HPDE6-E6E7 (cell line): ENCODE measurements around the gene HOXB6.

Experiments
- DNase-seq: peaks from one replicate; pipeline ENCODE4 v3.0.0; 2011; ENCODE audit warnings: missing footprints; ENCODE audit errors: extremely low spot score

The HOXB6 gene

DNA sequence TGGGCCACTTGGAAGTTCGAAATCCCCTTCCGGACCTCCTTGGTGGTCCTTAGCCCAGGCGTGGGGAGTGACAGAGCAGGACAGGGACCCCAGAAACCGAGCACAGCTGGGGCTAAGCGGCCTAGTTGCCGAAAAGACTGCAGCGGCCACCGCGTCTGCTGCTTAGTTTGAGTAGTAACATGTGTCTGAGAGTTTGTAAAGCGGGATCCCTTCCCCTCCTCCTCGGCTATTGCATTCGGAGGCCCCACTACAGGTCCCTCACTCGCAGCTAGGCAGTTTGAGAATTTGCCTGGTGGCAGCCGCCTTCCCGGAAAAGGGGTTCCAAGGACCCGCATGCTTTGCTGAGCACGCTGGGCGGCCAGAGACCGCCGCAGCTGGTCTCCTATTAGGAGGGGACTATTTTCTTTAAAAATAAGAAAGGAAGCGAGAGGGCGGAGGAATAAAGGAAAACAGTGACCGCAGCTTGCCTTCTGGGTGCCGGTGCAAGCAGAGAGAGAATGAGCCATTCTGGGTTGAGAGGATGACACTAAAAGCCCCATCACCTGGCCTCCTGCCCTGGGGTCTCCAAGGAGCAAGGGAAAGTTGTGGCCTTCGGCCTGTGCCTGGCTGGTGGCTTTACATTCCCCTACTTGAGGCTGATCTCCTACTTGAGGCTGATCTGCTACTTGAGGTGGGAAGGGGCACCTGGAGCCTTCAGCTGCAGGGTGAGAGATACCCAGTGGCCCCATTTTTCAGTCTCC, 10.1 kb downstream of the HOXB6 start:
- DNase-seq = no peak

DNA sequence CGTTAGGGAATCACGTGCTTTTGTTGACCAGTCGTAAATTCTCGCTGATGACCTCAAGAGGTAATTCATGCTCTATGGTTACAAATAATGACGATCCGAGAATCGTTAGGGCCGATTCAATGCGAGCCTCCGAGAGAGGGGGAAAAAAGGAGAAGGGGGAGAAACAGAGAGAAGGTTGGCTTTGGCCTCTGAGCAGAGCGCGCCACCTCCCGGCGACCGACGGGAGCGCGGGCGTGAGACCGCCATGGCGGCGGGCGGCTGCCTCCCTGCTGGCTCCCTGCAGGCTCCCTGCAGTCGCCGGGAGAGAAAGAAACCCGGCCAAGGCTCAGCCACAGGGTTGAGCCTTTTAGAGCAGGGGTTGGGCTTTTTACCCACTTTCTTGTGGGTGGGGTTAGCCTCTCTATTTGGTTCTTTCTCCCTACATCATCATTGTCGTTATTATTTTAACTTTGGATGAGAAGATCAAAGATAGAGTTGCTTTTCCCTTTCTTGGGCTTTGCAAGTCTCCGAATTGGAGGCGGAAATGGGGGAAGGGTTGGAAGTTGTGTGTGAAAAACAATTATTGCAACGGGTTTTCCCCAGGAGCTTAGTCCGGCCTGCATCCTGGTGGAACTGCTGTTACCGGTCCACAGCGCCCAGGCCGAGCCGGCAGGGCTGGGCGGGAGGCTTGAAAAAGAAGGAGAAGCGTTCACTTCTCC, 10.8 kb downstream of the HOXB6 start:
- DNase-seq = peak; percentile 80

DNA sequence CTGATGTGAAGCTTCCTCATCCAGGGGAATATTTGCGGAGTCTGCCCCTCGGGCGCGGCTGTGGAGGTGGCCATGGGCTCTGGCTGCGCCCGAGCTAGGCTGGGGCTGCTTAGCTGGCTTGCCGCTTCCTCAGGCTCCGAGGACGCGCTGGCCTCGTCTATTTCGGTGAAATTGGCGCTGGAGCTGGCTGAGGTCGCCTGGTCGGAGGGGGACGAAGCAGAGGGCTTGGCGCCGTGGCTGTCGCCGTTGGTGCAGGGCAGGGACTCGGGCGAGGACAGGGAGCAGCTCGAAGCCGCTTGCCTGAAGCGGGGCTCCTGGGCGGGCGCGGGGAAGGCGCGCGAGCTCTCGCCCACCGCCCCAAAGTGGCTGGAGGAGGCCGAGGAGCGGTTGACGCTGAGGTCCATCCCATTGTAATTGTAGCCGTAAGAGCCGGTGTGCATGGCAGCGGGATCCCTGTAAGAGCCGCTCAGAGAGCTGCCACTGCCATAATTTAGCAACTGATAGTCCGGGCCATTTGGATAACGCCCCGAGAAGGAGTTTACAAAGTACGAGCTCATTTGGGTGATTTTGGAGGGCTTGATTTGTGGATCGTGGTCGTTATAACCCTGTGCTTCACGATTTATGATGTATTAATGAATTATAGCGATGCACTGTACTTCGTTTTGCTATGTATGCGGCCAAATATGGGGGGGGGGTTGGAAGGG, 11.5 kb downstream of the HOXB6 start, which contains the start of gene HOXB5:
Gene HOXB5 (minus strand): TSS at position 654 of the 704 bp plus-strand sequence. CDS start 97 bp downstream, at position 557.
- no peak for DNase-seq

DNA sequence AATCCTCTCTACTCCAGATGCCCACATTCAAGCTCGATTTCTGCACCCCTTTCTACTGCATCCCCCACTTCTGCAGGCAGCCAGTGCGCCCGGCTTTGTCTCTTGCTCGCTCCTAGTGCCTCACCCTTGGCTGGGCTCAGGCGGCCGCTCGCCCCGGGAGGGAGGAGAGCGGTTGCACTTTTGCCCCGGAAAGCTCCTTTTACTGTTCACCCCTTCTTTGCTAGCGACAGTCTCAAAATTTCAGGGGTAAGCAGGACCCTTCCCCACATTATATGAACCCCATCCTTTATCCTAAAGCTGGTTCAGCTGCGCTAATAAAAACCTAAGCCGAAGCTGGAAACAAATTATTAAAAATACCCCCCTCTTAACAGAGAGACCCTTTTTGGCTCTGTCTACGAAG, 12.2 kb downstream of the HOXB6 start:
- DNase-seq = no peak

DNA sequence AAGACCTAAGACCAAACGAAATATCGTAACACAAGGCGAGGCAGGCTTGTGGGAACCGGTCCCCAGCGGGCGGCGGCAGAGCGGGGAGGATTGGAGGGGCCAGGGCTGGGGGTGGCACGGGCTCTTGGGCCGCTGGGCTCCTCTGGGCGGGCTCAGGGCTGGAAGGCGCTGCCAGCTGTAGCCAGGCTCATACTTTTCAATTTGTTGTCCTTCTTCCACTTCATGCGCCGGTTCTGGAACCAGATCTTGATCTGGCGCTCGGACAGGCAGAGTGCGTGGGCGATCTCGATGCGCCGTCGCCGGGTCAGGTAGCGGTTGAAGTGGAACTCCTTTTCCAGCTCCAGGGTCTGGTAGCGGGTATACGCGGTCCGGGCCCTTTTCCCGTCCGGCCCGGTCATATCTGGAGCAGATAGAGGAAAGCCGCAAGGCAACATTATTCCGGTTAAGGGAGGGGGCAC, 12.7 kb downstream of the HOXB6 start:
- no peak for DNase-seq

DNA sequence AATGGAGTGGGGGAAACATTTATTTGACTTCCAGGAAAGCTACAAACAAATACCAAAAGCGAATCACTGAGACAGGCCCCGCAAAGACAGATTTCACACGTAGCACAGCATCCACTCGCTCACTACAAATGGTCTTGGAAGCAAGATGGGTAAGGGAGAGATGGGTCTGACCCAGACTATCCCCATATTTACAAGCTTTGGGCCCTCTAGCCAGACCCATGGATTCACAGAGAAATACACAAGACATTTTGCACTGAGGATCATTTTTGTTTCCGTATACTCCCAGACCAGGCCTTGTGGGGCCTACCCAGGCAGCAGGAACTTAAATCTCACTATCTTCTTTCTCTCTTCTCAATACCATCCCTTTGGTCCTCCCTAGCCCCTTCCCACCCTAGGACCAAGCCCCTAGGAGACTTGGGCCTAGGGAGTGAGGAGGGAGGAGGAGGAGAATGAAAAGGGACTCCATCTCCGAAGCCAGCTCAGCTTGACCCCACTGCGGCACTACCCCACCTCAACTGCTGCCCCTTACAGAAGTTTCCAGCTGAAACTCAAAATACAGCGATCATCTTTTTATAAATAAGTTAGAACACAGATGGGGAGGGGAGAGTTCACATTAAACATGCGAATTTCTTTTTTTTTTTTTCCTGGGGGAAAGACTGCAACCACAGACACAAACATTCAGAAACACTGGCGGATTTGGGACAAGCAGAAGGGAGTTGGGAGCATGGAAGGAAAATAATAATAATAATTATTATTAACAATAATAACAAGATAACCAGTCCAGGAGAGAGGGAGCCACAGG, 13.3 kb downstream of the HOXB6 start:
- DNase-seq = no peak

DNA sequence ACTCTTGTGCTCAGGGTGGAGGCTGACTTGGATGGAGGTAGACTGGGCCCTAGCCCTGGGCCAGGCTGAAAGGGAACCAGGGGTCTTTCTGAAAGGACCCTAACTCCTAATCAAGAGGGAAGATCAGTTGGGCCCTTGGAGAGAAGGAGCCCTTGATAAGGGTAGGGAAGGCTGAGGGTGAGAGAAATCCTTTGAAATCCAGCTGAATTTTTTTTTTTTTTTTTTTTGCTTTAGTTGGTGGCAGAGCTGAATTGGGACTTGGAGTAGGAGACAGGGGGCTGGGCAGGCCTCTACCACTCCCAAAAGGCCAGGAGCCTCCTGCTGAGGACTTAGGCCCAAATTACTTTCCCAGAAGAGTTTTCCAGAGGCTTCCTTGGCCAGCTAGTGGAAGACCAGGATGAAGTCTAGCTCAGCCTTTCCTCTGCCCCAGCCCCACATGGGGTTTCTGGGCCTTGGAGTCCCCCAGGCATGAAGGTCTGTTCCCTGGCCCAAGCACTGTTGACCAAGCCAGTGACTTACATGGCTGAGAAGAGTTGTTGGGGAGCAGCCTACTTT, 14.1 kb downstream of the HOXB6 start:
- DNase-seq = no peak

DNA sequence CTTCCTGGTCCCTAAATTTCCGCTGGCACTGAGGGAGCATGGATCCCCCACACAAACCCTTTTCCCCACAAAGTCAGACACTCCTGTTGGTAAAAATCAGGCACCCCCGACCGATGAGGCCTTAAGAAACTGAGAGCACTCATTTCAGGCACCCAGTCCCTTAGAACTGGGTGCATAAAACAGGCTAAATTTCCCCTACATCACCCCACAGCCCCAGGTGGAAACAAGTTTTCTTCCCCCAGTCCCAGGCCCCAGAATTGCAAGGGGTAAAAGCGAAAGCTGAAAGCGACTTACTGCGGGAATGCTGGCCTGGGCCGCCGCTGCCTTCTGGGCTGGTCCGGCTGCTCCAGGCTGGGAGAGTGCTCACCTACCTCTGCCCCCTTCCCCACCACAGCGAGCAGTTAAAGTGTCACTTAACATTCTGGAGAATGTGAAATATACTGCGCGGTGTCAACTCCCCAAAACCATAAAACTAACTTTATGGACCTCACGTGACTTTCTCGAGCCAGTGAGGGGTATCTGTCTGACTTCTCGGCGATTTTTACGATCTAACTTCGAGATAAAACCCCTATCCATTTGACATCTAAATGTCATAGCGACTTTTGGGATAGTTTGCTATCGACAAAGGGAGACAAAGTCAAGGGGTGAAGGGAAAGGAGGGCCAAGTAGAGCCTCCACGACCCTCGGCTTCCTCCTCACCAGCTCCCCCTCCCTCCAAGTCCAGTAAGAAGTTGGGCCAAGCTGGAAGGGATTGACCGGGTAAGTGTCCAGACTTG, 14.8 kb downstream of the HOXB6 start, which contains the start of gene HOXB3:
Gene HOXB3 (minus strand): TSS at position 411 of the 776 bp plus-strand sequence. CDS start 37,767 bp downstream, outside the sequence.
- no peak for DNase-seq

DNA sequence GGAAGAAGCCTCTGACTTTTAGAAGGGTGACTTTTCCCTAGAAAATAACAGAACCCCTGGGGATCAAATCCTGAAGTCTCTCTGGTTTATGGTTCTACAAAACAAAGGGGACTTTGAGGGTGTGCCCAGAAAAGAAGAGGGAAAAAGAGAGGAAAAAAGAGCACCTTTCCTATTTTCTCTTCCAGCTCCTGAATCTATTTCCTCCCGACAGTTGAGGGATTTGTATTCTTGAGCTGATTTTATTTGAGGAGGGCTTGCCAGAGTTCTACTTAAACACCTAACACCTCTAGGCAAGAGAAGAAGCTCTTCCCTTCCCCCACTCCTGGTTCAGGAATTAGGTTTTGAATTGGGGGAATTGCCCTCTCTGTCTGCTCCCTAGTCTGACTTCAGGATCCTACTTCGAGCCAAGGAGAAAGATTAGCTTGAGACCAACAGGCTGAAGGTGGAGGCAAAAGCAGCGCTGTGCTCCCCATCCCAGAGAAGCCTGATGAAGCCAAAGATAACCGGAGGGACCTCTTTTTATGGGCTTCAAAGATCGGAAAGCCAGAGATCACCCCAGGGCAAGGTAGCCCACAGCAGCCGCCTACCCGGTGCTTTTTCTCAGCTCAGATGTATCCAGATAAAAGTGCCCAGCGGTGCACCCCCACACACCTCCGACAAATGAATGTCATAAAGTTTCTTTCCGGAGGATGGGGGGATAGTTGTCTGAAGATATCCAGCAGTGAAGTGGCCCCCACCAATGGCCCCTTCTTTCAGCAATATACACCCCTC, 15.5 kb downstream of the HOXB6 start:
- DNase-seq = no peak

DNA sequence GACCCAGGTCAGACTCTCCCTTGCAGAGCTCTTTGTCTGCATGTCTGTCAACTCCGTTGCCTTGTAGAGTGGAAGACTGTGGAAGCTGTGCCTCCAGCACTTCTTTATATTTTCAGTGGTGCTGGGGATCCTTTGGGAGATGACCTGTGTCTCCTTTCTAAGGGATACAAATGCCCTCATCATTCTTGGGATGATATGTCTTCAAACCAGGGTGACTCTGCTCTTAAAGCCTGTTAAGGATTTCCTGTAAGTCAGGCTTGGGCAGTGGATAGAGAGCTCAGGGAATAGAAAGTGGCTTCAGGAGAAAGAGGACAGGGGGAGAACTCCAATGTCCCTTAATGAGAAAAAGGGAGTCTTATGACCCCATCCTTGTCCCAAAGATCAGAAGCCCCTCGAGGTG, 16.3 kb downstream of the HOXB6 start:
- no peak for DNase-seq

DNA sequence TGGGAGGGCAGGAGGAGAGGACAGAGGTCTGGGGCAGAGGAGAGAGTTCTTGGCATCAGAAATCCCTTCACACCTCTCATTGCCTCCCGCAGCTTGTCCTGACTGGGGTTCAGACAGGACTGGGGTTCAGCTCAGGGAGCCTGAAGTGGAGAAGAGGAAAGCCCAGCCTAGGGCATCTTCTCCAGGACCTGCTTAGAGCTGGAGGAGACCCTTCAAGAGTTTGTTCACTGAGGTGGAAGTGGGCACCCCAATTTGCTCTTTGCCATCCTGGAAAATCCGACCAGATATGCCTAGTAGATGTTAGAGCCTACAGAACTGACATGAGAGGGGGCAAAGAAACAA, 16.7 kb downstream of the HOXB6 start:
- DNase-seq = no peak

DNA sequence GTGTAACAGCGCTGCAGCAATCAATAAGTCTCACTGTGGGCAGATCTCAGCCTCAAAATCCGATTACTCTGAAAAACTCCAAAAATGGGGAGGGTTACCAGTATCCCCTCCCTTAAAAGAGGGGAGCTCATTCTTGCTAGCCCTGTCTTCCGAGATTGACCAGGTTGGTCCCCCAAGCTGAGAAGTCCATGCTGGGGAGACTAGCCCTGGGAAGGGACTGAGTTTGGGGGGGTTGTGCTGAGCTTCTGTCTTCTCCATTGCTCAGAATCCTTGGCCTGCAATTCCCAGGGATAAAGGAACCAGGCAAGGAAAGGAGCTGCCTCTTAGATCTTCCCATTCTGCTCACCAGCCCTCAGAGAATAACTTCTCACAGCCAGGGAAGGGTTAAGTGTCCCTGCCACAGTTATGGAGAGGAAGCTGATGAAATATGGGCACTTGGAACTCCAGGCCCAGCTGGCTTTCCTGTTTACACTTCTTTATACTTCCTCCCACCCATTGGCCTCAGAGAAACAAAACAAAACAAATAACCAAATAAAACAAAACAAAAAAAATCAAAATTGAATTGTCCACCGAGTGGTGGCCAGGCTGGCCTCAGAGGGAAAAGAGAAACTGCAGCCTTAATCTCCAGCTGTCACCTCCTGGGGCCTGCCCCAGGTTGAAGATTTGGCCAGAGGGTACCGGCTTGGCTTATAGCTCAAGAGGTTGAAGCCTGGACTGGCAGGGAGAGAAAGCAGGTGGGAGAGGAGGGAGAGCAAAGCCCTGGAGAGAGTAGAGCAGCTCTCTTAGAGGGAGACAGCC, 17.3 kb downstream of the HOXB6 start:
- DNase-seq = no peak

DNA sequence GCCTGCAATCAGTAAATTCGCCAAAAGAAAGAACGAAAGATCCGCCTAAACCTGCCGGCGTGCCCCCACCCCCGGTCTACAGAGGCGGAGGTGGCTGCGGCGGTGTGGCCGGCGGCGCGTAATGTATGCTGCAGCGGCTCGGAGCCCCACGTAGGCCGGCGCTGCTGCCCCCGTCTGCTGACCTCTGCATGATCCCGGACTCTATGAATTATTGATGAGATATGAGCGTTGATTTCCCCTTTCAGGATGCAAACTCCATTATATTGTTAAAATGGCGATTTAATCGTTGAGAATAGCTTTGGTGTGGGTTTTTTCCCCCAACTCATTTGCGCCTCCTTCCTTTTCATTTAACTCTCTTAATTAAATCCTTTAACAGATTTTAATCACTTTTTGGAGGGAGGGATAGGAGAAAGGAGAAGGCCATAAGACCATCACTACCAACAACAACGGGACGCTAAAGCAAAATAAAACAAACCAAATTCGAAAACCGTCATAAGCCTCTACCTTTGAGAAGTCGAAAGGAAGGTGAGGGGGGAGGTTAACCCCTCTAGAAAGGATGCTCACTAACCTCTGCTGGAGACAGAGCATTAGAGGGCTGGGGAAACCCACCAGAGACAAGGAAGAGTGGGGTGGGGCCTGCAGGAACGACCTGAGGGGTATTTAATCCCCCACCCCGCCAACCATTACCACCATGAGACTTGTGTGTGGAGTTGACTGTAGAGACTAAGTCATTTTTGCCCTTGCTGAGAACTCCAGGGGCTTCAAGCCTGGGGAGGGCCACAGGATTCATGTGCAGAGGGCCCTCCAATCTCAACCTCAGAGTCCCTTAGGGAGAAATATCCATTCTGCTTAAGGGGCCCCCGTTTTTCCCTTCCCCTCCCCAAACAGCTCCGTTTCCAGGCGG, 18.2 kb downstream of the HOXB6 start:
- no peak for DNase-seq

DNA sequence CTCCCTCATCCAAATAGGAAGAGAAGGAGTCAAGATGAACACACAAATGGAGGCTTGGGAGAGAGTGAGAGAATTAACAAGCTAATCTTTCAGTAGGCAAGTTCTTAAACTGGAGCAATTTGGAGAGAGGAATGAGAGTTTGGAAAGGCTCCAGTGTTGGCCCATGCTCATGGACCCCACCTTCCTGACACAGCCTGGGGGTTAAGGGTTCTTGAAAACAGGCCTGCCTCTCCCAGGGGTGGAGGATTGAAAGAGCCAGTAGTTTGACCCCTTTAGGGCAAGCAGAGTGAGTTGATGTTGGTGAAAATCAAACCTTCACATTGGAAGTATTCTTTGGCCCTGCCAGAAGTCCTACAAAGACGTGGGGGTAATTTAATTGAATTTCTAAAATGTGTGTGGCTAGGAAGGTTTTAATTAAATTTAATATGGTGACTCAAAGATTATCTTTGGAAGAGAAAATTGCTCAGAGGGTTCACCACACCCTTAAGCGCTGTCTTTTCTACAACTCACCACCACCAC, 20.5 kb downstream of the HOXB6 start:
- no peak for DNase-seq

DNA sequence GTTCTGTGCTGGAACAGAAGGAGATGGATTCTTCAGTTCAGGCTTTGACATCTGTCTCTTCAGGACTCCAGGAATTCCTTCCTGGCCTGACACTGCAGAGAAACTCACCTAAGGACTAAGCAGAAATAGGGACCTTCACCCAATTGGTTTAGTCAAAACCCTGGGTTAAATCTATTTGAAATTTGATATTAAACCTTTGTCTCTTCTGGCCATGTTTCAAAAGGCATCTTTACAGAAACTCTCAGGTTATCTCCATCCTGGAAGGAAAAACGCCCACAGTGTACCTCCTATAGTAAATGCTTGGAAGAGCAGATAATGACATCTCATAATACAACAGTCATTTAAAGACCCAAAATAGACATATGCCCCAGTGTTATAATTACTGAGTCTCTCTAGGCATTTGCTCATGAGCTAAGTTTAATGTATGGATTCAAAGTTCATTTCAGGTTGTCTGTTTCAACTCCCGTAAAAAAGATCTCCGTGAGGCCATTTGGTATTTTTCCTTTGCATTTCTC, 21.0 kb downstream of the HOXB6 start:
- DNase-seq = no peak

DNA sequence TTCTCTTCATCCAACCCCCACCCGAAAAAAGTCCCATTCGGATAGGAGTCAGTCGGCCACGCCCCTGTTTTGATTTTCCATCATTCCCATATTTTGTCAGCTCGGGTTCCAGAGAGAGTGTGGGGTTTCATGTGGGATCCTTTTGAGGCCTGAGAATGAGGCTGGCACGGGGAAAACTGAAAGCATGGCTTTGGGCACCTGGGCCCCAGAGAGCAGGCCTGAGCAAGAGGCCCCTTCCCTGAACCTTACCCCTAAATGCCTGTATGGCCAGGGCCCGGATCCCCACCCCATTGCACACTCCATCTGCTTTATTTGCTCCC, 22.1 kb downstream of the HOXB6 start:
- DNase-seq = no peak

DNA sequence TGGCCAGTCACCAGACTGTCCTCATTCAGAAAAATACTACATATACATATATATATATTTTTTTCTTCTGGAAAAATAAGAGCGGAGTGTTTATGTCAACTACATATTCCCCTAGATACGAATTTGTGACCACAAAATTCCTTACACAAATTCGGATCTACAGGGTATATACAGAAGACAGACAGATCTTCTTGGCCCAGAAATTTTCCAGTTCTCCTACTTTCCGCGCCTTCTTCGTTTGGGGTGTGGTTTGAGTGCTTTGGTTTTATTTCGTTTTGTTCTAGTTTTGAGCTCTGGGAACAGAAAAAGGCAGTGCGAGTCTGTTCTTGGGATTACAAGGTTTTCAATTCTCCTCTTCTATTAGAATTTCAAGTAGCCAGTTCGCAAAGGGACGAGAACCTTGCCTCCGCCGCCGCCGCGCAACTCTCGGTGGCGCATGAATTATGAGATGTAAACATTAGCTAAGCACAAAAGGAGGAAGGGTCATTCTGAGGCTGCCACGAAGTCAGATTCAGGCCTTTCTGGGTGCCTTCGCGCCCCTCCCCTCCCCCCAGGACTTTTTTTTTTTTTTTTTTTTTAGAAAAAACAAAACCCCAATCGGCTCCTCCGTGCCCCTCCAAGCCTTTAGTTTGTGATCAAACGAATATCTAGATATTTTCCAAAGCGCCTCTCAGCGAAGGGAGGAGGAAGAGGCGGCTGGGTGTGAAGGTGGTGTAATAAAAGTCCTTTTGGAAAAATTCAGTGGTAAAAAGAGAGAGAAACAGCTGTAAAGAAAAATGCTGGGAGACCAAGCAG, 24.8 kb downstream of the HOXB6 start:
- no peak for DNase-seq
